Lung (tissue), 12 donors: ENCODE measurements around the gene LIMA1. TPM values are rescaled to one million over a fixed set of nuclear protein-coding genes. Genes with fewer than 3 reads are reported as not detected.
"Not testable (repeated sequence)": the region's sequence is repeated elsewhere in the genome, so short reads cannot be mapped to it uniquely, and the experiment has no call there.

Source experiments
- ATAC-seq: fragments of 200-7000 bp; cut with Tn5 transposase; one replicate; pipeline ENCODE4 v1.9.1; 2020; ENCODE audit warnings: moderate number of reproducible peaks; ENCODE audit not compliant: insufficient read depth, low FRiP score
- DNase-seq, 3 donors: peaks; one replicate each; pipeline ENCODE4 v3.0.0-alpha.2; 2013 to 2017
- H3K27ac ChIP-seq, 2 donors: one replicate each; pipeline ENCODE4 v1.5.1; 2013; ENCODE audit warnings: mild to moderate bottlenecking in 2 of 2, moderate library complexity in 2 of 2, control low read depth in 1 of 2, inconsistent platforms in 1 of 2, low read depth in 1 of 2, low read length in 1 of 2
- H3K27me3 ChIP-seq, 3 donors: one replicate each; pipeline ENCODE4 v1.5.1; 2013; ENCODE audit warnings: low read length in 2 of 3; ENCODE audit not compliant: control insufficient read depth in 3 of 3, insufficient read depth in 3 of 3
- H3K36me3 ChIP-seq, 4 donors: one replicate each; pipeline ENCODE4 v1.5.1; 2013; ENCODE audit warnings: low read length in 4 of 4, mild to moderate bottlenecking in 1 of 4, moderate library complexity in 1 of 4; ENCODE audit not compliant: control insufficient read depth in 4 of 4, insufficient read depth in 4 of 4
- H3K4me1 ChIP-seq, 5 donors: one replicate each; pipeline ENCODE4 v1.5.1; 2013; ENCODE audit warnings: low read length in 5 of 5, mild to moderate bottlenecking in 2 of 5, moderate library complexity in 1 of 5; ENCODE audit not compliant: control insufficient read depth in 5 of 5, insufficient read depth in 5 of 5
- H3K4me3 ChIP-seq: one replicate; pipeline ENCODE4 v1.5.1; 2013; ENCODE audit warnings: mild to moderate bottlenecking, control low read depth, moderate library complexity
- H3K9ac ChIP-seq, 2 donors: one replicate each; pipeline ENCODE4 v1.5.1; 2013; ENCODE audit warnings: low read length in 2 of 2, control low read depth in 1 of 2; ENCODE audit not compliant: insufficient read depth in 1 of 2
- H3K9me3 ChIP-seq, 4 donors: one replicate each; pipeline ENCODE4 v1.5.1; 2013; ENCODE audit warnings: low read length in 3 of 4, mild to moderate bottlenecking in 1 of 4, moderate library complexity in 1 of 4; ENCODE audit not compliant: control insufficient read depth in 4 of 4, insufficient read depth in 3 of 4
- CTCF ChIP-seq: IDR thresholded peaks from 2 replicates; pipeline ENCODE4 v1.5.1; 2012; ENCODE audit warnings: mild to moderate bottlenecking; ENCODE audit errors: control extremely low read depth, extremely low read depth
- WGBS, 2 donors: extraction: QIAGEN DNeasy Blood & Tissue Kit; methylation state at CpG; one replicate each; pipeline ENCODE4 v1.1.7; 2013; 5-methylcytosine and 5-hydroxymethylcytosine counted together
- polyA plus RNA-seq, 2 donors: library from polyadenylated mRNA; stranded (reverse); fragments of 200-250 nt; gene quantifications; one replicate each; pipeline ENCODE4 v1.2.1, GENCODE V29; 2013
- total RNA-seq, 2 donors: library from RNA; depleted of rRNA in 1 of 2; stranded (reverse); fragments of >200 nt in 1 of 2; gene quantifications; one replicate each; pipeline ENCODE4 v1.2.1, GENCODE V29; 2014 to 2021
- donor health status: control.
- donor health status: control.
- donor health status: Bipolar disorder and iron deficiency.
- donor health status: healthy.
- donor health status: DM: yes; HTN: yes; CAD: no.

LIMA1 gene
- total and polyA plus RNA-seq, 4 donors = 25.0 to 69.7 (median 45.7) TPM

- Histone ChIP-seq H3K27ac (no peak overlapping the region), H3K36me3 (peaks cover 0 to 2% (median 0%) of the 10 kb centered on the region in 4 donors), H3K9me3 (no peaks in the 10 kb centered on the region), H3K4me3 (no peak overlapping the region), H3K9ac (no peak overlapping the region), H3K27me3 (no peaks in the 10 kb centered on the region), H3K4me1 (peaks cover 0 to 5% (median 0%) of the 10 kb centered on the region in 5 donors)
- TF ChIP-seq CTCF = no peak
- no peak for DNase-seq
- 61 to 64% methylated on average over 1 of the region's 1 CpG for WGBS, 2 donors
- peak; percentile 47 for ATAC-seq
Measured at GRCh38 chr12:50297996-50298395, 14.7 kb upstream of the LIMA1 start.

GRCh38 chr12:50297027-50297426, 13.7 kb upstream of the LIMA1 start:
- Histone ChIP-seq H3K9ac (no peak overlapping the region), H3K4me3 (no peak overlapping the region), H3K36me3 (peaks cover 0 to 2% (median 0%) of the 10 kb centered on the region in 4 donors), H3K27ac (no peak overlapping the region), H3K9me3 (no peaks in the 10 kb centered on the region), H3K4me1 (peaks cover 0 to 5% (median 0%) of the 10 kb centered on the region in 5 donors), H3K27me3 (no peaks in the 10 kb centered on the region)
- ATAC-seq (no peak), DNase-seq (no peak)
- WGBS, 2 donors = 24 to 30% methylated on average over 3 of the region's 3 CpGs
- TF ChIP-seq CTCF = no peak

- Histone ChIP-seq H3K27me3 (no peaks in the 10 kb centered on the region), H3K4me1 (peaks cover 0 to 5% (median 0%) of the 10 kb centered on the region in 5 donors), H3K4me3 (no peak overlapping the region), H3K9me3 (no peaks in the 10 kb centered on the region), H3K27ac (peak overlapping the region in 1 of 2 donors; percentile 24), H3K36me3 (peaks cover 0 to 2% (median 0%) of the 10 kb centered on the region in 4 donors), H3K9ac (no peak overlapping the region)
- 72 to 82% methylated on average over 6 of the region's 6 CpGs for WGBS, 2 donors
- ATAC-seq (no peak), DNase-seq (no peak)
- no peak for TF ChIP-seq CTCF
Measured at GRCh38 chr12:50296554-50296953, 13.2 kb upstream of the LIMA1 start.

- DNase-seq (no peak), ATAC-seq (no peak)
- H3K27me3 ChIP-seq = no peaks in the 10 kb centered on the region
- H3K9me3 ChIP-seq = no peaks in the 10 kb centered on the region
- H3K4me3 ChIP-seq = no peak overlapping the region
- H3K4me1 ChIP-seq = no peaks in the 10 kb centered on the region
- H3K27ac ChIP-seq = no peak overlapping the region
- peaks cover 0 to 4% (median 0%) of the 10 kb centered on the region in 4 donors for H3K36me3 ChIP-seq
- 97 to 100% methylated on average over 1 of the region's 1 CpG for WGBS, 2 donors
- H3K9ac ChIP-seq = no peak overlapping the region
- TF ChIP-seq CTCF = no peak
Measured at GRCh38 chr12:50291377-50291776, 8.1 kb upstream of the LIMA1 start.

GRCh38 chr12:50290692-50291091, 7.4 kb upstream of the LIMA1 start:
- DNase-seq, ATAC-seq, H3K27ac ChIP-seq, H3K4me3 ChIP-seq, H3K36me3 ChIP-seq, H3K4me1 ChIP-seq, H3K9me3 ChIP-seq, H3K27me3 ChIP-seq, H3K9ac ChIP-seq: not testable (repeated sequence)
- 89 to 95% methylated on average over 3 of the region's 3 CpGs for WGBS, 2 donors
